ENCODE measurements around the gene C22orf31.

GRCh38 chr22:29014293-29014692 lies 47.3 kb downstream of the C22orf31 start:
- TF ChIP-seq CTCF (IDR thresholded peaks at IDR 0.05): no peak
- TF ChIP-seq ZFX (IDR thresholded peaks at IDR 0.05; ENCODE audit: borderline replicate concordance): no peak
